ENCODE data around the gene FARS2. TPM values are rescaled to one million over a fixed set of nuclear protein-coding genes. Genes with fewer than 3 reads are reported as not detected.

The FARS2 gene
- total and polyA plus RNA-seq, 2 of the 13 experiments (the other 11 are each of a cell fraction or from before 2014, with no cell fraction given), result 15.4 to 26.0 TPM

GRCh38 chr6:5738211-5738610 lies 476.9 kb downstream of the FARS2 start (continued):
- TF ChIP-seq, protein P1, sequence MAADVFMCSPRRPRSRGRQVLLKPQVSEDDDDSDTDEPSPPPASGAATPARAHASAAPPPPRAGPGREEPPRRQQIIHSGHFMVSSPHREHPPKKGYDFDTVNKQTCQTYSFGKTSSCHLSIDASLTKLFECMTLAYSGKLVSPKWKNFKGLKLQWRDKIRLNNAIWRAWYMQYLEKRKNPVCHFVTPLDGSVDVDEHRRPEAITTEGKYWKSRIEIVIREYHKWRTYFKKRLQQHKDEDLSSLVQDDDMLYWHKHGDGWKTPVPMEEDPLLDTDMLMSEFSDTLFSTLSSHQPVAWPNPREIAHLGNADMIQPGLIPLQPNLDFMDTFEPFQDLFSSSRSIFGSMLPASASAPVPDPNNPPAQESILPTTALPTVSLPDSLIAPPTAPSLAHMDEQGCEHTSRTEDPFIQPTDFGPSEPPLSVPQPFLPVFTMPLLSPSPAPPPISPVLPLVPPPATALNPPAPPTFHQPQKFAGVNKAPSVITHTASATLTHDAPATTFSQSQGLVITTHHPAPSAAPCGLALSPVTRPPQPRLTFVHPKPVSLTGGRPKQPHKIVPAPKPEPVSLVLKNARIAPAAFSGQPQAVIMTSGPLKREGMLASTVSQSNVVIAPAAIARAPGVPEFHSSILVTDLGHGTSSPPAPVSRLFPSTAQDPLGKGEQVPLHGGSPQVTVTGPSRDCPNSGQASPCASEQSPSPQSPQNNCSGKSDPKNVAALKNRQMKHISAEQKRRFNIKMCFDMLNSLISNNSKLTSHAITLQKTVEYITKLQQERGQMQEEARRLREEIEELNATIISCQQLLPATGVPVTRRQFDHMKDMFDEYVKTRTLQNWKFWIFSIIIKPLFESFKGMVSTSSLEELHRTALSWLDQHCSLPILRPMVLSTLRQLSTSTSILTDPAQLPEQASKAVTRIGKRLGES (CRISPR knock-in tag; IDR thresholded peaks at IDR 0.05; ENCODE audit: borderline replicate concordance), result no peak
- TF ChIP-seq, protein P2, sequence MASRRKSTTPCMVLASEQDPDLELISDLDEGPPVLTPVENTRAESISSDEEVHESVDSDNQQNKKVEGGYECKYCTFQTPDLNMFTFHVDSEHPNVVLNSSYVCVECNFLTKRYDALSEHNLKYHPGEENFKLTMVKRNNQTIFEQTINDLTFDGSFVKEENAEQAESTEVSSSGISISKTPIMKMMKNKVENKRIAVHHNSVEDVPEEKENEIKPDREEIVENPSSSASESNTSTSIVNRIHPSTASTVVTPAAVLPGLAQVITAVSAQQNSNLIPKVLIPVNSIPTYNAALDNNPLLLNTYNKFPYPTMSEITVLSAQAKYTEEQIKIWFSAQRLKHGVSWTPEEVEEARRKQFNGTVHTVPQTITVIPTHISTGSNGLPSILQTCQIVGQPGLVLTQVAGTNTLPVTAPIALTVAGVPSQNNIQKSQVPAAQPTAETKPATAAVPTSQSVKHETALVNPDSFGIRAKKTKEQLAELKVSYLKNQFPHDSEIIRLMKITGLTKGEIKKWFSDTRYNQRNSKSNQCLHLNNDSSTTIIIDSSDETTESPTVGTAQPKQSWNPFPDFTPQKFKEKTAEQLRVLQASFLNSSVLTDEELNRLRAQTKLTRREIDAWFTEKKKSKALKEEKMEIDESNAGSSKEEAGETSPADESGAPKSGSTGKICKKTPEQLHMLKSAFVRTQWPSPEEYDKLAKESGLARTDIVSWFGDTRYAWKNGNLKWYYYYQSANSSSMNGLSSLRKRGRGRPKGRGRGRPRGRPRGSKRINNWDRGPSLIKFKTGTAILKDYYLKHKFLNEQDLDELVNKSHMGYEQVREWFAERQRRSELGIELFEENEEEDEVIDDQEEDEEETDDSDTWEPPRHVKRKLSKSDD (CRISPR knock-in tag; IDR thresholded peaks at IDR 0.05; ENCODE audit: low read depth), result no peak

DNA sequence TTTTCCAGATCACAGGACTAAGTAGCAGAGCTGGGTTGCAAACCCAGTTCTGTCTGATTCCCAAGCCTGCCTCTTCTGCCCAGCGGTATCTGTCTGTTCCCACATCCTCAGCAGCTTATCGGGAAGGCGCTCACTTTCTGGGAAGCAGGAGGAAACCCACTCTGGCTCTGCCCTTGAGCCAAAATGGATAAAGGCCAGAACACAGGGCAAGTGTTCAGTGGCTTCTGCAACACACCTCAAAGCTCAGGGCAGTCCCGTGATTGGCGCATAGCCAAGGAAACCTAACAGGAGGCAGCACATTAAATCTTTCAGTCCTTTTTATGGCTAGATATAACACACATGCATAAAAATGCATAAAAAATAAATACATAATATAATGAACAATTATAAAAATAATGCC lies 483.2 kb downstream of the FARS2 start:
- no peak overlapping the region for H3K4me2 ChIP-seq (ENCODE audit: low read depth, low read length)
- FAIRE-seq, result no peak
- ChIA-PET POLR2A (no interaction called here), CTCF (ENCODE audit: low intra/inter-chr PET ratio, low total read pairs) (no interaction called here)
- BruUV-seq (replicated peaks), result no TSS peak
- no peak for ATAC-seq
- H3K4me3 ChIP-seq (replicated peaks in 1 of 3; ENCODE audit: insufficient read depth in 1 of 3, low read depth in 2 of 3, low read length in 3 of 3), result no peak overlapping the region
- intact Hi-C loops (cut with micrococcal nuclease; ENCODE audit: unreplicated experiment), result no loop called here
- H4K20me1 ChIP-seq (ENCODE audit: insufficient read depth, low read length), result no peaks in the 10 kb centered on the region
- H3K4me1 ChIP-seq (ENCODE audit: insufficient read depth, low read length), result peaks cover 16% of the 10 kb centered on the region
- WGBS (ENCODE audit: low lambda C conversion rate), result 95% methylated on average over 5 of the region's 5 CpGs
- H3K9ac ChIP-seq (ENCODE audit: insufficient read depth, low read depth, low read length), result no peak overlapping the region
- TF ChIP-seq ZNF230 (CRISPR knock-in tag; IDR thresholded peaks at IDR 0.05), result no peak
- H3K36me3 ChIP-seq (replicated peaks in 1 of 2; ENCODE audit: control insufficient read depth in 1 of 2, insufficient read depth in 2 of 2, low read length in 2 of 2), result no peaks in the 10 kb centered on the region
- H2AFZ ChIP-seq (ENCODE audit: low read length), result no peak overlapping the region
- H3K27ac ChIP-seq (ENCODE audit: extremely low read length, insufficient read depth, low read length), result no peak overlapping the region
- in situ Hi-C loops (cut with HindIII; ENCODE audit: extremely low pct_ligation_motif_present, low pct_unique_long_range_greater_than_20kb), result no loop called here
- DNase-seq (ENCODE audit: low spot score), result no peak
- H3K27me3 ChIP-seq (ENCODE audit: control insufficient read depth in 1 of 2, insufficient read depth in 2 of 2, low read length in 2 of 2), result no peaks in the 10 kb centered on the region
- H3K9me3 ChIP-seq (ENCODE audit: low read length), result no peaks in the 10 kb centered on the region
- no peaks in the 10 kb centered on the region for H3K79me2 ChIP-seq (ENCODE audit: insufficient read depth, low read length)

All from HepG2 (cell line).